GM13977 (cell line): ENCODE data around the gene ZNF512B.
"Not testable (repeated sequence)": the region's sequence is repeated elsewhere in the genome, so short reads cannot be mapped to it uniquely, and the experiment has no call there.

ENCODE experiments used
- DNase-seq: peaks from one replicate; pipeline ENCODE4 v3.0.0; 2012; ENCODE audit warnings: low spot score
- CTCF ChIP-seq: IDR thresholded peaks from 2 replicates; pipeline ENCODE4 v1.5.1; 2012; ENCODE audit warnings: mild to moderate bottlenecking, control low read depth; ENCODE audit not compliant: insufficient read depth; ENCODE audit errors: extremely low read depth, missing control alignments
- in situ Hi-C: fragments of 300-500 bp; cut with MboI; formaldehyde crosslinking; loops from one replicate; pipeline ENCODE4 v1.12.0; 2022; ENCODE audit warnings: low sequenced_read_pairs, low pct_unique_long_range_greater_than_20kb, mixed read lengths, inconsistent platforms; ENCODE audit not compliant: unreplicated experiment

The ZNF512B gene

GRCh38 chr20:63961664-63962425, 7.9 kb downstream of the ZNF512B start:
- in situ Hi-C loops: no loop called here
- DNase-seq: no peak
- TF ChIP-seq CTCF: no peak

- DNase-seq, in situ Hi-C loops: not testable (repeated sequence)
These were observed 8.8 kb downstream of the ZNF512B start for GRCh38 chr20:63960654-63961621.

- DNase-seq: no peak
- TF ChIP-seq CTCF: no peak
- in situ Hi-C loops: no loop called here
These were observed 10.0 kb downstream of the ZNF512B start for GRCh38 chr20:63959699-63960075.

GRCh38 chr20:63958964-63959698, 10.6 kb downstream of the ZNF512B start:
- TF ChIP-seq CTCF: no peak
- DNase-seq: no peak
- in situ Hi-C loops: no loop called here

- TF ChIP-seq CTCF: no peak
- in situ Hi-C loops: no loop called here
- no peak for DNase-seq
These were observed 11.3 kb downstream of the ZNF512B start for GRCh38 chr20:63958471-63958870.

- in situ Hi-C loops: no loop called here
- DNase-seq: no peak
- no peak for TF ChIP-seq CTCF
These were observed 11.9 kb downstream of the ZNF512B start for GRCh38 chr20:63957690-63958441.
